Measurements from ENCODE around the gene C2orf42.
A peak's percentile ranks its signal among the peaks of the same experiment; 100 is the strongest.
"Not testable (repeated sequence)": the region's sequence is repeated elsewhere in the genome, so short reads cannot be mapped to it uniquely, and the experiment has no call there.

C2orf42 gene

DNA sequence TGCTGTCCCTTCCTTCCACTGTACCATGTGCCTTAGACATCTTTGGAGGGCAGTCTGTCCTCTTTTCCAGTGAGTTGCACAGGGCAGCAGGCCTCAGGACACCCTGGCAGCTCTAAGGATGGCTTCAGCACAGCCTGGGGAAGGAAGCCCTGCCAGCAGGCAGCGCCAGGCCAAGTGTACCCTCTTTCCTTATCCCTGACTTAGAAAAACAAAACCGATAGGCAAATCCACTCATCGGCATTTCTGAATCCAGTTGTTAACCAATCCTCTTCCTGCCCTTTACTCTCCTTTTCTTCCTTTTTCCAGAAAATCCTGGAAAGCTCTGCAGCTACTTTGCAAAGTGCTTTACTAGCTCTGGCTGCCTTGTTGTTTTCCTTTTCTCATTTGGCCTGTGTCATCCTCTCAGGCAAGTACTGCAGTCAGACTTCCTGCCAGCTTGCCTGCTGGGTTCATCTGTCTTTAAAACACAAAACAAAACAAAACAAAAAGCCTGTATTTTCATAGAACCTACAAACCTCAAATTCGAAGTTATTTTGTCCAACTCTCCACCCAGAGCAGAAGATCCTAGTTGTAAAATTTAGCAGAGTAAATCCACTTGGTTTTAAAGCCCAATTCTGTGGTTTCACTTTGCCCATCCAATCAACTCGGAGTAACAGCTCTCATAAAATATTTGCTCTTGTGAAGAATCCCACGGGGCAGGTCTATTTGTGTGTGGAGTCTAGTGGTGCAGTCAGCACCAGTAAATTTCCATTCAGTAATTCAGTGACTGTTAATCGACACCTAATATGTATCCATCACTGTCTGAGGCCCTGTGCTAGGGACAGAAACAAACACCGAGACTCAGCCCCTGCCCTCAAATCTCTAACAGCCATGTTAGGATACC lies 58.3 kb downstream of the C2orf42 start:
- peak in 34 of 51 donors; percentile 22 to 92 (median 56) for DNase-seq

DNA sequence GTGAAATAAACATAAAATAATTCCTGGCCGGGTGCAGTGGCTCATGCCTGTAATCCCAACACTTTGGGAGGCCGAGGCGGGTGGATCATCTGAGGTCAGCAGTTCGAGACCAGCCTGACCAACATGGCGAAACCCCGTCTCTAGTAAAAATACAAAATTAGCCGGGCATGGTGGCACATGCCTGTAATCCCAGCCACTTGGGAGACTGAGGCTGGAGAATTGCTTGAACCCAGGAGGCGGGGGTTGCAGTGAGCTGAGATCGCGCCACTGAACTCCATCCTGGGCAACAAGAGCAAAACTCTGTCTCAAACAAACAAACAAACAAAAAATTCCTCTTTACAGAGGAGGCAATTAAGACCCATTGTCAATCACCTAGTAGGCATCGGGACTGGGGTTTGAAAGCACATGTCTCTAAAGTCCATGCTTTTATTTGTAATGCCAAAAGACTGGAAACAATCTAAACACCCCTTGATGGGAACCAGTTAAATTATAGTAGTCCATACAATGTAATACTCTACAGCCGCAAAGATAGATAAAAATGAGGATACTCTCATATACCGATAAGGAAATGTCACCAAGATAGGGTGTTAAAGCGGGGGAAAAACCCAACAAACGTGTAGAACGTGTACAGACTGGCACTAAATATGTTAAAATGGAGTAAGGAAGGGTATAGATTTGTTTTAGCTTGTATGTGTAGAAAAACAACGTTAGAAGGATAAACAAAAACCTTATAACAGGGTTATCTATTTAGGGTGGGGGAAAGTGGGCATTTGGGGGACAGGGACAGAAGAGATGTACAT lies 59.3 kb downstream of the C2orf42 start:
- DNase-seq: not testable (repeated sequence)

DNA sequence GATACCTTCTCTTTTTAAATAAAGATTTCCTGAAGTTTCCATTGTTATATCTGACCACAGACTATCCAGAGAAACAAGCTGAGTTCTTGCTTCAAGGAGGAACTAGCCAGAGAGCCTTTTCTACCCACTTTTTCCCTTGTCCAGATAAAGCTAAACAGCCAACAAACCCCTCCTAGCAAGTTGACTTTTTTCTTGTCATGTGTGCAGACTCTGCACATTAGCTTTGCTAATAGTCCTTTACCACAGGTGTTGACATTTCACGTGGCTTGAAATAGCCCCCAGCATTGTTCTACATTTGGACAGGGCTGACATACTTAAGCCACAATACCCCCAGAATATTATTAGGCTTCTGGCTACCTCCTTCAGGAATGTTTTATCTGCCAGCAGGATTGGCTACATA lies 62.8 kb downstream of the C2orf42 start:
- no peak for DNase-seq

DNA sequence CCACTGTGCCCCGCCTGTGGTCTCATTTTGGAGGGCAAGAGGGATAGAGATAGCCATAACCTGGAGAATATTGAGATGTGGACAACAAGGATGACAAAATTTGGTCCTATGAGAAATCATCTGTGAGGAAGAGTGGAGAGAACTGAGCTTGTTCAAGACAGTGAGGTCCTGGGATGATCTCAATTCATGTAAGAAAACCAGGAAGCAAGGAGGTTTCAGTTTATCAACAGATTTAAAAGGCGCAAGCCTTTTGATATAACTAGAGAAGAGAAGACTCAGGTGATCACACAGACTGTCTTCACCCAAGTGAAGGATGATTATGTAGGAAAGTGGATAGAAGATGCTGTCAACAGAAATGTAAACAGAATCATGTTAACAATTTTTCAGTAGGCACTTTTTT lies 64.4 kb downstream of the C2orf42 start:
- no peak for DNase-seq

DNA sequence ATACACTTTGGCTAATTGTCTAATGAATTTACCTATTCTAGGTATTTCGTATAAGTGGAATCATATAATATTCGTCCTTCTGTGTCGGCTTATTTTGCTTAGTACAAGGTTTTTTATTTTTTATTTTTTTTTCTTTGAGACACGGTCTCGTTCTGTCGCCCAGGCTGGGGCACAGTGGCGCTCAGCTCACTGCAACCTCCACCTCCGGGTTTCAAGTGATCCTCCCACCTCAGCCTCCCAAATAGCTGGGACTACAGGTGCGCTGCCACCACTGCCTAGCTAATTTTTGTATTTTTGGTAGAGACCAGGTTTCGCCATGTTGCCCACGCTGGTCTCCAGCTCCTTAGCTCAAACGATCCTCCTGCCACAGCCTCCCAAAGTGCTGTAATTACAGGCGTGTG lies 65.3 kb downstream of the C2orf42 start:
- DNase-seq: no peak

DNA sequence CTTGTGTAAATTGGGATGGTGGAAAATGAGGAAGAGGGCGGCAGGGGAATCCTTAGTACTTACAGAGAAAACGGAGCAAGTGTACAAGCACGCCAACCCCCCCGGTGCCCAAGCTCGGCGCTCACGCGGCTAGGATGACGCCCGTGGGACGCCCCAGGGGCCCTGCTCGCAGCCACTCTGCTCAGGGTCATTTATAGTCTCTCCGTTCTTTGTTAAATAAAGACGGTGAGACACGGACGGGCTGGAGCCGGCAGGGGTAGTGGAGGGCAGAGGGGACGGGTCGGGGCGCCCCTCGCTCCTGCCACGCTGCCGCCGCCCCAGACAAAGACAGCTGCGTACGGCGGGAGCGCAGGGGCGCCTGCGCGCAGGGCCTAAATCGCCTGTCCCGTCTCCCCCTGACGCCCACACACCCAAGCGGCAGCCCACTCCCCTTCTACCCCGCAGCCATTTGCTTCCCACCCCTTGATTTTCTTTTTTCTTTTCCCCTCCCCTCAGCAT lies 65.8 kb downstream of the C2orf42 start:
- DNase-seq: peak in 45 of 51 donors; percentile 17 to 78 (median 54)

DNA sequence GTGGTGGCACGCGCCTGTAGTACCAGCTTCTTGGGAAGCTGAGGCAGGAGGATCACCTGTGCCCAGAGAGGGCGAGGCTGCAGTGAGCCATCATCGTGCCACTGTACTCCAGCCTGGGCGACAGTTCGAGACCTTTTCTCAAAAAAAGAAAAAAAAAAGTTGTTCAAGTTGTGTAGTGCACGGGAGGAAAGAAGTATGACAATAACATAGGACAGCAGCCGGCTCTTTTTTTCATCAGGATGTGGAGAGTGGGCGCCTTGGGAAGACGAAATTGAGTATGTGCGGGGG lies 67.0 kb downstream of the C2orf42 start:
- no peak for DNase-seq

DNA sequence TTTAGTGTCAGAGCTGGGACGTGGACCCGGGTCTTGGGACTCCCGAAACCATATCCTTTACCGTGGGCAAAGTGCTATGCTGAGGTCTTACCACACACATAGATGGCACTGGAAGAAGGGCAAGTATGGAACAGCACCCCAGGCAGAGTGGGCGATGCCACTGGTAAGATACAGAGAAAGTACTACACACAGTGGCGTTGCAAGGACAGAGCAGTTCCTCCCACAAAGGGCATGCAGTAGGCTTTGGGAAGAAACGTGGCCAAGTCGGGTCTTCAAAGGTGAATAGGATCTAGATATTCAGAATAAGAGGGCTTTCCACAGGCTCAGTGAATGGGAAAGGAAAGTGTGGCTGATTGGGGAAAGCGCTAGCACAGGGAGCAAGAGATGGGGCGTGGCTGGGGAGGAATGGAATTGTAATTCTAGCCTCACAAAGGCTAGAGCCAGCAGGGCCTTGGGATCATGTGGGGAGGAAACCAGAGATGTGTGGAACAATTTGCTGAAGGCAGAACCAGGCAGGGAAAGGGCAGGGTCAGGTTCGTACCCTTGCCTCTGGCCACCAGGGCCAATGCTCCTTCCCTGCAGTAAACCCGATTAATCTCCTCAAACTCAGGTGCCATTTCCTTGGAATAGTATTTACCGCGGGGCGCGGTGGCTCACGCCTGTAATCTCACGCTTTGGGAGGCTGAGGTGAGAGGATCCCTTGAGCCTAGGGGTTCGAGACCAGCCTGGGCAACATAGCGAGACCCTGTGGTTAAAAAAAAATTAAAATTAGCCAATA lies 67.6 kb downstream of the C2orf42 start:
- peak in 4 of 51 donors; percentile 27 to 55 (median 43) for DNase-seq

DNA sequence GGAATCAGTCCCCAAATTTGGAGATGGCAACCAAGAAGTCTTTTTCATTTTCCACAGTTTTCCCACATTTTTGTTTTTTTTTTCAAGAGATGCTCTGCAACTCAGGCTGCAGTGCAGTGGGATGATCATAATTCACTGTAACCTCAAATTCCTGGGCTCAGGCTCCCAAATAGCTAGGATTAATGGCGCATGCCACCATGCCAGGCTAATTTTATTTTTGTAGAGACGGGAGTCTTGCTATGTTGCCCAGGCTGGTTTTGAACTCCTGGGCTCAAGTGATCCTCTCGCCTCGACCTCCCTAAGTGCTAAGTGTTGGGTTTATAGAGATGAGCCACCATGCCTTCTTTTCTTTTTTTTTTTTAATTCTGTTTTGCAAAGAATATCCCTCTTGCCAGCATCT lies 68.3 kb downstream of the C2orf42 start:
- no peak for DNase-seq

DNA sequence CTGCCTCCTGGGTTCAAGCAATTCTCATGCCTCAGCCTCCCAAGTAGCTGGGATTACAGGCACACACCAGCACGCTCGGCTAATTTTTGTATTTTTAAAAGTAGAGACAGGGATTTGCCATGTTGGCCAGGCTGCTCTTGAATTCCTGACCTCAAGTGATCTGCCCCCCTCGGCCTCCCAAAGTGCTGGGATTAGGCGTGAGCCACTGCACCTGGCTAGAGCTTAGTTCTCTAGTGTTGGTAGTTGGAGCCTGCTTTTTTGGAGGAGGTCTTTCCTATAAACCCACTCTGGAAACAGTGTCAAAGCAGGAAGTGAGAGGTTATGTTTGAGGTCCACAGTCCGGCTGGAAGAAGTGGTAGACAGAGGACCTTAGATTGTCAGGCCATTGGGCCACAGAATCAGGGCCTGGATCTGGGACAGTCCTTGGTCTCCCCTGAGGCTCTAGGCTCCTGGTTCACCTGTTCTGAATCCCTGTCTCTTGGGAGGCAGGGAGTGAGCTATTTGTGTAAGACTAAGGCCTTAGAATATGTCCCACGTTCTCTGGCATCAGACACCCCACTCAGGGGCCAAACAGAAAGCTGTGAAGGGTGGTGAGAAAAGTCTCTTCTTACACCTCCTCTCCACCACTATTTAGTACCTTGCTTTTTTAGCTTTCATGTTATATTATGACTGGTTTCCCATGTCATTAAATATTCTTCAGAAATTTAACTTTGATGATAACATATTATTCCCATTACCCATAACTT lies 69.0 kb downstream of the C2orf42 start:
- no peak for DNase-seq

DNA sequence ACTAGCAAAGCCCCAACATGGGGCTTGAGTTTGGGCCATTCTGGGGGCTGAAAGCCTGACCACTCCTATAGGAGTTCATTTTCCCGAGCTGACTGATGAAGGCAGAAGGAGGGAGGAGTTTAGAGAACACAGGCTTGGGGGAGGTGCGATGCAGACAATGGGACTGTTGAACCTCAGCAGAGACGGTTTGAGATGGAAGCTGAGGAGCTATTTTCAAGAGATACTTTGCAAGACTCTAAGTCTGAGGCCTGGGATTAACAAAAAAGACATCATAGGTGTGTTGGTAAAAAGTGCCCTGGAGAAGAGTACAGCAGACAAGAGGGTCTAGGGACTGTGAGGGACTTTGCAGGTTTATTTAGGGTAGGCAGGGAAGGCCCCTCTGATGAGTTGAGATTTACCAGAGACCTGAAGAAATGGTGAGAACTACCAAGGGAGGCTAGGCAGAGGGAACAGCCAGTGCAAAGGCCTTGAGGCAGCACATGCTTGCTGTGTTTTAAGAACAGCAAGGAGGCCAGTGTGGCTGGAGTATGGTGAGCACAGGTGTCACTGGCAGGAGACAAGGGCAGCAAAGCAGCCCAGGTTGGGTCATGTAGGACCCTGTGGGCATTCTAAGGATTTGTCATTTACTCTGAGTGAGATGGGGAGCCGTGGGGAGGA lies 71.9 kb downstream of the C2orf42 start:
- DNase-seq: peak in 25 of 51 donors; percentile 12 to 76 (median 41)

DNA sequence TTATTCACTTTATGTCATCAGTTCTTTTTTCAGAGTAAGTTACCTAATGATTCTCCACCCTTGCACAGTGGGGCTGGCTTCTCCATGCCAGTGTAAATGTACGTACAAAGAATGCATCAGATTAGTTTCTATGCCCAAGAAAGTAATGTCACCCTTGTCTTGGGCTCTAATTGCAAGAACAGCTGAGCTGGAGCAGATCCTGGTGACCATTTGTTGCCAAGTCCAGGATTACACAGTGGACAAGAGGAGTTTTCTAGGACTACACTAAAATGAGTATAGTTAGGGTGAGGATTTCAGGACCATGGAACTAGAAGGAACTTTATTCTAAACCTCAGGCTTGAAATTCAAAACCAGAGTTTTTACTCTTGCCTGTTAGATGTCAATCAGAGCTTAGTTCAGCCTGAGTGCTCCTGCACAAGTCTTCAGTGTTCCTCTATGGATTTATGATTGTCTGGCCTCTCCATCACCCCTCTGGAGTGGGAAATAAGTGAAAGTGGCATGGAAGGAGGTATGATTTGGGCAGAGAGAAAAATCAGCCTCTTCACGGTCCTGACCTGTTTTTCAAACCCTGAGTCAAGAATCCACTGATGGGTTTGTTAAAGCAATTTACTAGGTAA lies 73.8 kb downstream of the C2orf42 start:
- DNase-seq: peak in 2 of 51 donors; percentile 33 to 47

DNA sequence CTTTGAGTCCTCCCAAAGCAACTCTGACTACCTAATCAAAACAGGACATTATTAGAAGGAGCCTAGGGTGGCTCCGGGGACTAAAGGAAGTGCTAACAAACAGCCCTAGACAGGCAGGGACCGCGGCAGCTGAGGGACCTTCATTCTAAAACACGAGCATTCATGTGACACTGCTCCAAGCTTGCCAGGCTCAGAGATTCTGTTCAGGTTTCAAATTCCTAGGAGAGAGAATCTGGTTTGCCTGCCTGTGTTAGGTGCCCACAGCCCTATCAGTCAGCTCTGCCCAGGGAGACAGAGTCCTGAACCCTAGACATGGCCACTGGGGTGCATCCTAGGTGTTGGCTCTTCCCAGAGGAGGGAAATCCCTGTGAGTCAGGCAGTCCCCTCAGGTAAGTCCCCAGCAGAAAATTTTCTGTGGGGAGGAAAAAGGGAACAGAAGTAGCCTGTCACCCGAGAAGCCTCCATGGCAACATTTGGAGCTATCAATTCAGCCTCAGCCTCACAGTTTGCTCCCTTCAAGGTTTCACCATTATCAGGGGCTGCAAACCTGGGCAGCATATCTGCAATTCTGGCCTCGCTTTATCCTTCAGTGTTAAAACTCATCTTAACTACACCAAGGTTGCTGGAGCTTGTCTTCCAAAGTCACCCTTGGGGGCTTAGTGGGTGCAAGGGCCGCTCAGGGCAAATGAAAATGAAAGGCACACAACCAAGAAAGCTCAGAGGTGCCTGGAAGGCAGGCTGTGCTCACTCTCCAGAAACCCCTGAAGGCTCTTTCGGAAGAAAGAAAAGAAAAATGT lies 75.0 kb downstream of the C2orf42 start:
- peak in 7 of 51 donors; percentile 14 to 37 (median 28) for DNase-seq

DNA sequence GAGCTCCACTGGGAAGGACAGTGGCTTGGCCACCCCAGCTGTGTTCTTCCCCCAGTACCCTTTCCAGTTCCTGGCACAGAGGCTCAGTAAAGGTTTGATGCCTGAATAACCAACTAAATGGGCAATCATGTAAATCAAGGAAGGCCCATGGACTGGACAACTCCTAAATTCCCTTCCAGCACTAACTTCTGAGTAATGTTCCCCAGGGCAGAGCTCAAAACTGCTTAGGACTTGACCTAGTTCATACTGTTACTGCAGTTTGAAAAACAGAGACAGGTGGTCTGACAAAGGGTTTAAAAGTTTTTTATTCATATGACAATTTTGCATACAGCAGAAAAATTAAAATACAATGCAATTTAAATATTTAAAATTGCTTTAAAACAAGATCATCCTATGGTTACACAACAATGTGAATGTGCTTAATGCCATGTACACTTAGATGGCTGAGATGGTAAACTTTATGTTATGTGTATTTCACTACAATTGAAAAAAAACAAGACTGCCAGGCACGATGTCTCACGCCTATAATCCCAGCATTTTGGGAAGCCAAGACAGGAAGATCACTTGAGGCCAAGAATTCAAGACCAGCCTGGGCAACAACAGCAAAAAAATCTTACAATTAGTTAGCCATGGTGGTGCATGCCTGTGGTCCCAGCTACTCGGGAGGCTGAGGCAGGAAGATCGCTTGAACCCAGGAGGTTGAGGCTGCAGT lies 77.3 kb downstream of the C2orf42 start:
- DNase-seq: no peak

DNA sequence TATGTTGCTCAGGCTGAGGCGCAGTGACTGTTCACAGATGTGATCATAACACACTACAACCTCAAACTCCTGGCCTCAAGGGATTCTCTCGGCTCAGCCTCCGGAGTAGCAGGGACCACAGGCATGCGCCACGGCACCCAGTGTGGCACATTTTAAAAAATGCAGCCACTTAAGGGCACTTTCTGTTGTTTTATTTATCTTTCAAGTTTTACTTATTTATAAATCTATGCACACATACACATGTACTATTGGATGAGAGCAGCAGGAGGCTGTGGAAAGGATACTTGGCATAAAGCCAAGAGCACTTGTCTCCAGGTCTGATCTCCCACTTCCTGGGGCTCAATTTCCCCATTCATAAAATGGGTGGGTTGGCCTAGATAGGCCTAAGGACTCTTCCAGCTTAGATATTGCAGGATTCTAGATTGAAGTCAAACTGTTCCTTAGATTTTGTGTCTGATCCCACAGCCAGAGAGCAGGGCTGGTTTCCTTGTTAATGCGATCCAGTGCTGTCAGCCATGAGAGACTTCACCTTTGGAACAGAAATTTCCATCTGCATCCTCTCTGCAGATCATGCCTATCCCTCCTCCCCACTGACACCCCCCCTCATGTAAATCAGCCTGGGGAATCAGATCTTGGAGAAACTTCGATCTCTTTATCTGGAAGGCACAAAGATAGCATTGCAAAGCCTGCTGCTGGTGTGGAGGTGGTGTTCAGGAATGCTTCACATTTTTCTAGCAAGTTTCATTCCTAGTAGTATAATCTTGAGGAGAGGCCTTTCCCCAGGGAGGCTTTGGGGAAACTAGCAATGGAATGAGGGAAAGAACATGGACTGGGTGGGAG lies 78.8 kb downstream of the C2orf42 start:
- no peak for DNase-seq

DNA sequence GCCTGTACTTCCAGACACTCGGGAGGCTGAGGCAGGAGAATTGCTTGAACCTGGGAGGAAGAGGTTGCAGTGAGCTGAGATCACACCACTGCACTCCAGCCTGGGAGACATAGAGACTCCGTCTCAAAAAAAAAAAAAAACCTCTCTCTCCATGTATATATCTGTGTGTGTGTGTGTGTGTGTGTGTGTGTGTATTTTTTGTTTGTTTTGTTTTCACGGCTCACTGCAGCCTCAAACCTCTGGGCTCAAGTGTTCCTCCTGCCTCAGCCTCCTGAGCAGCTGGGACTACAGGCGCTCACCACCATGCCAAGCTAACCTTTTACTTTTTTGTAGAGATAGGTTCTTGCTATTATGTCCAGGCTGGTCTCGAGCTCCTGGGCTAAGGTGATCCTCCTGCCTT lies 80.4 kb downstream of the C2orf42 start:
- DNase-seq: not testable (repeated sequence)

DNA sequence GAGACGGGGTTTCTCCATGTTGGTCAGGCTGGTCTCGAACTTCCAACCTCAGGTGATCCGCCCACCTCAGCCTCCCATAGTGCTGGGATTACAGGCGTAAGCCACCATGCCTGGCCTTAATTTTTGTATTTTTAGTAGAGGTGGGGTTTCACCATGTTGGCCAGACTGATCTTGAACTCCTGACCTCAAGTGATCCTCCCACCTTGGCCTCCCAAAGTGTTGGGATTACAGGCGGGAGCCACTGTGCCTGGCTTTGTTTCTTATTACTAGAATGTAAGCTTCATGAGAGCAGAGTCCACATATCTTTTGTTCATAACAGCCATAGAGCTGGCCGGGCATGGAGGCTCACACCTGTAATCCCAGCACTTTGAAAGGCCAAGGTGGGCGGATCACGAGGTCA lies 84.7 kb downstream of the C2orf42 start:
- not testable (repeated sequence) for DNase-seq
